CD4-positive, alpha-beta T cell (primary cell): Measurements from ENCODE around the gene GPN2. TPM values are rescaled to one million over a fixed set of nuclear protein-coding genes. Genes with fewer than 3 reads are reported as not detected.

ENCODE experiments used
- ATAC-seq: fragments of 200-7000 bp; cut with Tn5 transposase; one replicate; pipeline ENCODE4 v1.10.0; 2022; ENCODE audit warnings: mild to moderate bottlenecking; ENCODE audit not compliant: poor library complexity
- CTCF ChIA-PET: fragments of 350-600 bp; sonication (Branson Sonifier 250); formaldehyde crosslinking; loops from one replicate; lab custom pipeline; 2021; ENCODE audit warnings: antibody characterized with exemption, inconsistent platforms; lab: Charles Lee
- POLR2A ChIA-PET: fragments of 350-600 bp; sonication (Branson Sonifier 250); formaldehyde crosslinking; loops from one replicate; lab custom pipeline; 2021; ENCODE audit warnings: antibody characterized with exemption, inconsistent platforms; lab: Charles Lee
- DNase-seq, 14 experiments: peaks; one replicate each; pipeline ENCODE4 v3.0.0-alpha.2; 2013 to 2020; ENCODE audit warnings: mixed read lengths in 2 of 14
- H3K27ac ChIP-seq, 2 donors: one replicate each; pipeline versions ENCODE4 v1.5.1 to v1.7.0; 2013; ENCODE audit warnings: low read length in 2 of 2, low read depth in 1 of 2, mild to moderate bottlenecking in 1 of 2
- H3K27me3 ChIP-seq, 2 experiments: 1 replicate in 1 of 2; 2 replicates in 1 of 2; pipeline versions ENCODE4 v1.6.1 to v1.7.0; 2013; ENCODE audit warnings: low read length in 2 of 2, control low read depth in 1 of 2, mild to moderate bottlenecking in 1 of 2, moderate library complexity in 1 of 2; ENCODE audit not compliant: insufficient read depth in 2 of 2, control insufficient read depth in 1 of 2
- H3K36me3 ChIP-seq: one replicate; pipeline ENCODE4 v1.6.1; 2013; ENCODE audit warnings: low read length, control low read depth; ENCODE audit not compliant: insufficient read depth
- H3K4me1 ChIP-seq: one replicate; pipeline ENCODE4 v1.6.1; 2013; ENCODE audit warnings: low read length, control low read depth; ENCODE audit not compliant: insufficient read depth
- H3K4me3 ChIP-seq: one replicate; pipeline ENCODE4 v1.5.1; 2013; ENCODE audit warnings: mild to moderate bottlenecking, low read length, moderate library complexity
- H3K9me3 ChIP-seq, 2 experiments: 1 replicate in 1 of 2; 2 replicates in 1 of 2; pipeline versions ENCODE4 v1.6.1 to v1.7.0; 2013; ENCODE audit warnings: low read length in 2 of 2, mild to moderate bottlenecking in 2 of 2, control low read depth in 1 of 2, moderate library complexity in 1 of 2; ENCODE audit not compliant: control insufficient read depth in 1 of 2, insufficient read depth in 1 of 2
- H3K27ac Mint-ChIP-seq: one replicate; pipeline ENCODE4 v1.8.0; 2020; ENCODE audit warnings: mixed read lengths
- H3K27me3 Mint-ChIP-seq: one replicate; pipeline ENCODE4 v1.8.0; 2021; ENCODE audit warnings: mixed read lengths
- H3K36me3 Mint-ChIP-seq: one replicate; pipeline ENCODE4 v1.8.0; 2021; ENCODE audit warnings: low read depth, mixed read lengths
- H3K4me1 Mint-ChIP-seq: one replicate; pipeline ENCODE4 v1.8.0; 2021; ENCODE audit warnings: low read depth, mixed read lengths
- H3K4me3 Mint-ChIP-seq: one replicate; pipeline ENCODE4 v1.8.0; 2020; ENCODE audit warnings: mild to moderate bottlenecking, mixed read lengths
- H3K9me3 Mint-ChIP-seq: one replicate; pipeline ENCODE4 v1.8.0; 2020; ENCODE audit warnings: mixed read lengths
- CTCF ChIP-seq: fragments of 200-600 bp; IDR thresholded peaks from one replicate; pipeline ENCODE4 v1.8.0; 2022; ENCODE audit warnings: antibody characterized with exemption, mild to moderate bottlenecking
- intact Hi-C, 2 experiments: fragments of 100-400 bp; cut with DNase I in 1 of 2; cut with micrococcal nuclease in 1 of 2; formaldehyde crosslinking; loops; one replicate each; pipeline versions ENCODE4 v1.15.1 to v1.9.0; 2023 to 2025; cut with DNase I, micrococcal nuclease
- total RNA-seq, 174 experiments: library from RNA in 2 of 174; stranded (reverse) in 2 of 174; gene quantifications; one replicate each; pipeline ENCODE4 v1.2.3 and lab custom pipeline; 2021 to 2026

The GPN2 gene
- total RNA-seq, 2 experiments from 2014 or later = 42.0 to 44.4 TPM

GRCh38 chr1:26922901-26923300, 32.8 kb upstream of the GPN2 start:
- ATAC-seq (no peak), DNase-seq (no peak)
- intact Hi-C loops = loop anchor here in 1 of 2 experiments (1.0 to 5.0 kb wide), 2 partner anchors 23 to 309 kb away; partner anchors contain the start of genes GPATCH3 and WDTC1
- POLR2A ChIA-PET = no interaction called here
- no peaks in the 10 kb centered on the region for H3K9me3 ChIP-seq
- H3K4me1 Mint-ChIP-seq = peaks cover 40% of the 10 kb centered on the region
- no peaks in the 10 kb centered on the region for H3K27me3 Mint-ChIP-seq
- peaks cover 51% of the 10 kb centered on the region for H3K36me3 Mint-ChIP-seq
- H3K4me3 Mint-ChIP-seq = peak overlapping the region; percentile 91
- no peak for TF ChIP-seq CTCF
- peak overlapping the region; percentile 90 for H3K27ac Mint-ChIP-seq
- peaks cover 37% of the 10 kb centered on the region for H3K36me3 ChIP-seq
- no peaks in the 10 kb centered on the region for H3K9me3 Mint-ChIP-seq
- no peak overlapping the region for H3K4me3 ChIP-seq
- H3K27me3 ChIP-seq = no peaks in the 10 kb centered on the region
- no peak overlapping the region for H3K27ac ChIP-seq
- peaks cover 28% of the 10 kb centered on the region for H3K4me1 ChIP-seq
- CTCF ChIA-PET = no interaction called here

GRCh38 chr1:26922431-26922729, 32.3 kb upstream of the GPN2 start:
- Mint-ChIP-seq H3K36me3 (peaks cover 46% of the 10 kb centered on the region), H3K27ac (peak overlapping the region; percentile 90), H3K4me3 (peak overlapping the region; percentile 91), H3K27me3 (no peaks in the 10 kb centered on the region), H3K9me3 (no peaks in the 10 kb centered on the region), H3K4me1 (peaks cover 40% of the 10 kb centered on the region)
- Histone ChIP-seq H3K9me3 (no peaks in the 10 kb centered on the region), H3K36me3 (peaks cover 32% of the 10 kb centered on the region), H3K27me3 (no peaks in the 10 kb centered on the region), H3K27ac (peak overlapping the region; percentile 83 to 85), H3K4me3 (peak overlapping the region; percentile 74), H3K4me1 (peaks cover 28% of the 10 kb centered on the region)
- DNase-seq (no peak), ATAC-seq (no peak)
- CTCF ChIA-PET = no interaction called here
- intact Hi-C loops = loop anchor here in 1 of 2 experiments (1.0 to 5.0 kb wide), 2 partner anchors 22 to 310 kb away; partner anchors contain the start of genes GPATCH3 and WDTC1
- POLR2A ChIA-PET = interaction anchor here (1.0 to 2.6 kb wide), 3 partner anchors 9 to 32 kb away, joined by 3 to 33 read pairs (median 12); partner anchors contain the start of genes GPATCH3 and GPN2
- TF ChIP-seq CTCF = no peak

GRCh38 chr1:26921540-26922430, 31.7 kb upstream of the GPN2 start, which contains the start of gene NUDC:
Gene NUDC, plus strand, starts transcription at chr1:26921743. Its CDS starts 106 bp downstream, at chr1:26921849.
- Histone ChIP-seq H3K27me3 (no peaks in the 10 kb centered on the region), H3K36me3 (peaks cover 26% of the 10 kb centered on the region), H3K27ac (peak within 1 kb of the TSS; percentile 83 to 85), H3K9me3 (no peaks in the 10 kb centered on the region), H3K4me3 (peak within 1 kb of the TSS; percentile 74), H3K4me1 (peaks cover 28% of the 10 kb centered on the region)
- DNase-seq (peak; percentile 91 to 98 (median 93)), ATAC-seq (peak; percentile 94)
- Mint-ChIP-seq H3K27me3 (no peaks in the 10 kb centered on the region), H3K4me1 (peaks cover 37% of the 10 kb centered on the region), H3K4me3 (peak within 1 kb of the TSS; percentile 91), H3K36me3 (peaks cover 40% of the 10 kb centered on the region), H3K9me3 (no peaks in the 10 kb centered on the region), H3K27ac (peak within 1 kb of the TSS; percentile 90)
- intact Hi-C loops = loop anchor here in 1 of 2 experiments (1.0 to 5.0 kb wide), 4 partner anchors 21 to 311 kb away; partner anchors contain the start of genes GPATCH3, GPN2 and WDTC1
- CTCF ChIA-PET = no interaction called here
- TF ChIP-seq CTCF = no peak
- POLR2A ChIA-PET = interaction anchor here (1.0 to 2.6 kb wide), 4 partner anchors 10 to 134 kb away, joined by 3 to 33 read pairs (median 8); partner anchors contain the start of genes GPATCH3, GPN2 and PIGV
